ENCODE measurements around the gene POC5. TPM values are rescaled to one million over a fixed set of nuclear protein-coding genes. Genes with fewer than 3 reads are reported as not detected.

The POC5 gene
- total and polyA plus RNA-seq, 11 donors: 3.4 to 6.7 (median 4.8) TPM

DNA sequence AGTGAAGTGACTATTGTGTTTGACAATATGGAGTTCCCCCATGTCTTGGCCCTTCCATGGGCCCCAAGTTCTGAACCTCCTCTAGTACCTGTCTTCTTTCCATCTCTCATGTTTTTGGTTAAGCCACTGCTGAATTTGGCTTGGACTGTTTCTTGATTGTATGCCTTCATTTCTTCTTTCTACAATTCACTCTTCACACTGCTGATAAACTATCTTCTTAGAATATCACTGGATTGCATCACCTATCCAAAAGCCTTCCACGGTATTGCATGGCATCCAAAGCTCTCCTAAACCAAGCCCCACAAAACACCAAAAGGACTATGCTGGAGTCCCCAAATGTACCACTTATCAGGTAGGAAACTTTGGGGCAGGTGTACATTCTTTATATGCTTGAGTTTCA is 4.3 kb upstream of the POC5 start:
- no peak overlapping the region for H3K27ac ChIP-seq
- peaks cover 0 to 7% (median 0%) of the 10 kb centered on the region in 12 donors for H3K9me3 ChIP-seq
- no peak for ATAC-seq
- WGBS, 4 donors: 67 to 79% (median 76%) methylated on average over 1 of the region's 1 CpG
- no peaks in the 10 kb centered on the region for H3K36me3 ChIP-seq
- no peak for DNase-seq
- H3K27me3 ChIP-seq: no peaks in the 10 kb centered on the region
- intact Hi-C loops (cut with DNase I): no loop called here
- TF ChIP-seq, protein P1, sequence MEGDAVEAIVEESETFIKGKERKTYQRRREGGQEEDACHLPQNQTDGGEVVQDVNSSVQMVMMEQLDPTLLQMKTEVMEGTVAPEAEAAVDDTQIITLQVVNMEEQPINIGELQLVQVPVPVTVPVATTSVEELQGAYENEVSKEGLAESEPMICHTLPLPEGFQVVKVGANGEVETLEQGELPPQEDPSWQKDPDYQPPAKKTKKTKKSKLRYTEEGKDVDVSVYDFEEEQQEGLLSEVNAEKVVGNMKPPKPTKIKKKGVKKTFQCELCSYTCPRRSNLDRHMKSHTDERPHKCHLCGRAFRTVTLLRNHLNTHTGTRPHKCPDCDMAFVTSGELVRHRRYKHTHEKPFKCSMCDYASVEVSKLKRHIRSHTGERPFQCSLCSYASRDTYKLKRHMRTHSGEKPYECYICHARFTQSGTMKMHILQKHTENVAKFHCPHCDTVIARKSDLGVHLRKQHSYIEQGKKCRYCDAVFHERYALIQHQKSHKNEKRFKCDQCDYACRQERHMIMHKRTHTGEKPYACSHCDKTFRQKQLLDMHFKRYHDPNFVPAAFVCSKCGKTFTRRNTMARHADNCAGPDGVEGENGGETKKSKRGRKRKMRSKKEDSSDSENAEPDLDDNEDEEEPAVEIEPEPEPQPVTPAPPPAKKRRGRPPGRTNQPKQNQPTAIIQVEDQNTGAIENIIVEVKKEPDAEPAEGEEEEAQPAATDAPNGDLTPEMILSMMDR (IDR thresholded peaks at IDR 0.05): no peak
- no peak for TF ChIP-seq POLR2A (IDR thresholded peaks at IDR 0.05)
- H3K4me1 ChIP-seq: peaks cover 0 to 8% (median 2%) of the 10 kb centered on the region in 12 donors
- no peak overlapping the region for H3K4me3 ChIP-seq

DNA sequence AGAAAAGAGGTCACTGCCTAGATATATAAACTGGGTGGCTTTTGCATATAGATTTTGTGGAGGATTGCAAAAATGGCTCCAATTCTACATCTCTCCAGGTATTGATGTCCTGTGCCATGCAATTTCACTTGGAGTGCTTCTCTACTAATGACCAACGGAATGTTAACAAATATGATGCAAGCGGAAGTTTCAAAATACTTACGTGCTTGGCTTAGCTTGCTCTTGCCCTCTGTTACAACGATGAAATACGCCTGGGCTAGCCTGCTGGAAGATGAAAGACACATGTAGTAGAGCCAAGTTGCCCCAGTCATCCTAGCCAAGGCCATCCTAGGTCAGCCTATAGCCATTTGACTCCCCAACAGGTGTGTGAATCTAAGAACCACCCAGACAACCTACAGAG is 3.6 kb upstream of the POC5 start:
- Histone ChIP-seq H3K4me3 (no peak overlapping the region), H3K27me3 (no peaks in the 10 kb centered on the region), H3K36me3 (no peaks in the 10 kb centered on the region), H3K9me3 (peaks cover 0 to 7% (median 0%) of the 10 kb centered on the region in 12 donors), H3K4me1 (peaks cover 0 to 13% (median 9%) of the 10 kb centered on the region in 12 donors), H3K27ac (no peak overlapping the region)
- ATAC-seq (no peak), DNase-seq (no peak)
- intact Hi-C loops (cut with DNase I): no loop called here
- WGBS, 4 donors: 83 to 86% (median 85%) methylated on average over 5 of the region's 5 CpGs
- TF ChIP-seq, protein P1 (IDR thresholded peaks at IDR 0.05): no peak
- no peak for TF ChIP-seq POLR2A (IDR thresholded peaks at IDR 0.05)

DNA sequence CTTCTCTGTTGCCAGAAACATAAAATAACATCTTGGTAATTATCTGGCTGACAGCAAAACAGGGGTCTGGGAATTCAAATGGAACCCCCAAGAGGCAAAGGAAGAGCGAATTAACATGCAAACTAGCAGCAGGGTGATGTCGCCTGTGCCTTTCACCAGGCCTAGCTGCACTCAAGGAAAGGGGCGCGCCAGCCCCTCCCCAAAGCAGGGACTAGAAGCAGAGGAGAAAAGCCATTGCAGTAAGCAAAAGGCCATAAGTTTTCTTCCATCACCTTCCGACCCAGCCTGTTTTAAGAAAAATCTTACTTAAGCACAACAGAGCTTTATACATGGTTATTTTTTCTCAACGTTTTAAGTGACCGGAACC is 539 bp downstream of the POC5 start:
- 0 to 1% (median 0%) methylated on average over 7 of the region's 7 CpGs for WGBS, 4 donors
- DNase-seq: no peak
- peaks cover 0 to 15% (median 10%) of the 10 kb centered on the region in 12 donors for H3K4me1 ChIP-seq
- H3K27ac ChIP-seq: peak overlapping the region in 11 of 12 donors; percentile 29 to 95 (median 84)
- H3K9me3 ChIP-seq: no peaks in the 10 kb centered on the region
- intact Hi-C loops (cut with DNase I): loop anchor here in 1 of 10 donors (2.0 kb wide), 1 partner anchor 380 kb away; the partner anchor contains the start of gene HMGCR
- TF ChIP-seq, protein P1 (IDR thresholded peaks at IDR 0.05): no peak
- TF ChIP-seq POLR2A (IDR thresholded peaks at IDR 0.05): no peak
- peak overlapping the region; percentile 61 to 96 (median 84) for H3K4me3 ChIP-seq
- H3K36me3 ChIP-seq: peaks cover 0 to 19% (median 6%) of the 10 kb centered on the region in 9 donors
- no peaks in the 10 kb centered on the region for H3K27me3 ChIP-seq
- ATAC-seq: no peak

DNA sequence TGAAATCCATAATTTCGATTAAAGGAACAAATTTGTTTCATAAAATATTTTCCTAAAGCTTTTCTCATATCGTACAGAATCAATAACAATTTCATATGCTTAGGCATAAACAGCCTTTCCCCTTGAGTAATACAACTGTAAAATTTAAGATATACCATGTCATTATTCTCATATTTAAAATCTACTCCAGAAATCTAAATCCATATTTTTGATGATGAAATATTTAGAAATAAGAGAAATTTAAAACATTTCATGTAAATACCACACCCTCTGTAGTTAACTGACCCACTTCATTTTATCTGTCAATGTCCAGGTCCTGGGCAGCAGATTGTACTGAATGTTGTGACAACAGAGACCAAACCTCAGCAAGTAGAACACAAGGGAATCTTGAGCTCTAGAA is 5.1 kb downstream of the POC5 start:
- TF ChIP-seq, protein P1 (IDR thresholded peaks at IDR 0.05): no peak
- no peak for TF ChIP-seq POLR2A (IDR thresholded peaks at IDR 0.05)
- intact Hi-C loops (cut with DNase I): no loop called here
- DNase-seq (no peak), ATAC-seq (no peak)
- Histone ChIP-seq H3K9me3 (no peaks in the 10 kb centered on the region), H3K27me3 (no peaks in the 10 kb centered on the region), H3K4me3 (no peak overlapping the region), H3K36me3 (peaks cover 0 to 53% (median 16%) of the 10 kb centered on the region in 9 donors), H3K4me1 (peaks cover 0 to 28% (median 8%) of the 10 kb centered on the region in 12 donors), H3K27ac (no peak overlapping the region)
- 93 to 95% (median 94%) methylated on average over 2 of the region's 2 CpGs for WGBS, 4 donors
